ENCODE measurements around the gene DNAH11.
A peak's percentile ranks its signal among the peaks of the same experiment; 100 is the strongest.
"Not testable (repeated sequence)": the region's sequence is repeated elsewhere in the genome, so short reads cannot be mapped to it uniquely, and the experiment has no call there.

Gene DNAH11

GRCh38 chr7:21927693-21928092 lies 384.9 kb downstream of the DNAH11 start:
- no peak for DNase-seq (ENCODE audit: low read depth)

- not testable (repeated sequence) for DNase-seq (ENCODE audit: low read depth)
Measured at GRCh38 chr7:21933293-21933692, 390.5 kb downstream of the DNAH11 start.

GRCh38 chr7:21934808-21935207 lies 392.0 kb downstream of the DNAH11 start:
- DNase-seq (ENCODE audit: low read depth), result no peak

GRCh38 chr7:21938463-21938862 lies 395.6 kb downstream of the DNAH11 start:
- no peak for DNase-seq (ENCODE audit: low read depth)

GRCh38 chr7:21939136-21939857 lies 396.5 kb downstream of the DNAH11 start:
- DNase-seq (ENCODE audit: low read depth), result no peak

- no peak for DNase-seq (ENCODE audit: low read depth)
Measured at GRCh38 chr7:21939858-21940372, 397.1 kb downstream of the DNAH11 start.

GRCh38 chr7:21941611-21942141 lies 398.8 kb downstream of the DNAH11 start:
- no peak for DNase-seq (ENCODE audit: low read depth)

- no peak for DNase-seq (ENCODE audit: low read depth)
Measured at GRCh38 chr7:21942955-21943354, 400.1 kb downstream of the DNAH11 start.

- no peak for DNase-seq (ENCODE audit: low read depth)
Measured at GRCh38 chr7:21943436-21943835, 400.6 kb downstream of the DNAH11 start.

GRCh38 chr7:21944616-21945453 lies 402.0 kb downstream of the DNAH11 start:
- DNase-seq (ENCODE audit: low read depth), result no peak

- peak; percentile 43 for DNase-seq (ENCODE audit: low read depth)
Measured at GRCh38 chr7:21945454-21946221, 402.8 kb downstream of the DNAH11 start, which contains the start of gene CDCA7L. Gene CDCA7L, minus strand, starts transcription at chr7:21945899. Its CDS starts 95 bp downstream, at chr7:21945804.

GRCh38 chr7:21946222-21946709 lies 403.4 kb downstream of the DNAH11 start:
- no peak for DNase-seq (ENCODE audit: low read depth)

- no peak for DNase-seq (ENCODE audit: low read depth)
Measured at GRCh38 chr7:21947056-21947455, 404.2 kb downstream of the DNAH11 start.

- DNase-seq (ENCODE audit: low read depth), result no peak
Measured at GRCh38 chr7:21947946-21948345, 405.1 kb downstream of the DNAH11 start.

GRCh38 chr7:21948364-21948763 lies 405.5 kb downstream of the DNAH11 start:
- no peak for DNase-seq (ENCODE audit: low read depth)

- no peak for DNase-seq (ENCODE audit: low read depth)
Measured at GRCh38 chr7:21948887-21949540, 406.2 kb downstream of the DNAH11 start.
